ENCODE data around the gene NAB1. TPM values are rescaled to one million over a fixed set of nuclear protein-coding genes. Genes with fewer than 3 reads are reported as not detected.

NAB1 gene
- total RNA-seq, 3 donors from 2014 or later: 23.4 to 55.0 (median 28.9) TPM

DNA sequence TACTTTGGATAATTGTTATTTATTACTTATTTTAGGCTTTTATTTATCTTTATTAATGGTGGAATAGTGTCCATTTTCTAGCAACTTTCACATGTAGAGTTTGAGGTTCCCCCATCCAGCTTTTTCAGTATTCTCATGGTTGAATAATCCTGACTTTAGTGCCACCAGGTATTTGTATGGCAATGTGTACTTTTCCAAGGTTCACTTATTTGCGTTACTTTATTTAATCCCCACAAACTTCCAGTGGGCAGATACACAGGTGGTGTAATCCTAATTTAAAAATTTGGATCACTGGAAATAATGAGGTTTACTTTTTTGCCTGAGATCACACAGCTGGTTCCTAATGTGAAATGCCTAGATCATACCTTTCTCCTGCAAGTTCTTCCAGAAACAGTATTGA, 30.5 kb downstream of the NAB1 start:
- TF ChIP-seq, protein P1, sequence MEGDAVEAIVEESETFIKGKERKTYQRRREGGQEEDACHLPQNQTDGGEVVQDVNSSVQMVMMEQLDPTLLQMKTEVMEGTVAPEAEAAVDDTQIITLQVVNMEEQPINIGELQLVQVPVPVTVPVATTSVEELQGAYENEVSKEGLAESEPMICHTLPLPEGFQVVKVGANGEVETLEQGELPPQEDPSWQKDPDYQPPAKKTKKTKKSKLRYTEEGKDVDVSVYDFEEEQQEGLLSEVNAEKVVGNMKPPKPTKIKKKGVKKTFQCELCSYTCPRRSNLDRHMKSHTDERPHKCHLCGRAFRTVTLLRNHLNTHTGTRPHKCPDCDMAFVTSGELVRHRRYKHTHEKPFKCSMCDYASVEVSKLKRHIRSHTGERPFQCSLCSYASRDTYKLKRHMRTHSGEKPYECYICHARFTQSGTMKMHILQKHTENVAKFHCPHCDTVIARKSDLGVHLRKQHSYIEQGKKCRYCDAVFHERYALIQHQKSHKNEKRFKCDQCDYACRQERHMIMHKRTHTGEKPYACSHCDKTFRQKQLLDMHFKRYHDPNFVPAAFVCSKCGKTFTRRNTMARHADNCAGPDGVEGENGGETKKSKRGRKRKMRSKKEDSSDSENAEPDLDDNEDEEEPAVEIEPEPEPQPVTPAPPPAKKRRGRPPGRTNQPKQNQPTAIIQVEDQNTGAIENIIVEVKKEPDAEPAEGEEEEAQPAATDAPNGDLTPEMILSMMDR (IDR thresholded peaks at IDR 0.05): no peak
- Histone ChIP-seq H3K4me1 (ENCODE audit: low read depth) (peaks cover 2% of the 10 kb centered on the region), H3K4me3 (no peak overlapping the region), H3K9me3 (no peaks in the 10 kb centered on the region), H3K36me3 (ENCODE audit: low read depth) (no peaks in the 10 kb centered on the region)
- intact Hi-C loops (cut with DNase I, micrococcal nuclease): no loop called here
- ATAC-seq: no peak
- DNase-seq: no peak

DNA sequence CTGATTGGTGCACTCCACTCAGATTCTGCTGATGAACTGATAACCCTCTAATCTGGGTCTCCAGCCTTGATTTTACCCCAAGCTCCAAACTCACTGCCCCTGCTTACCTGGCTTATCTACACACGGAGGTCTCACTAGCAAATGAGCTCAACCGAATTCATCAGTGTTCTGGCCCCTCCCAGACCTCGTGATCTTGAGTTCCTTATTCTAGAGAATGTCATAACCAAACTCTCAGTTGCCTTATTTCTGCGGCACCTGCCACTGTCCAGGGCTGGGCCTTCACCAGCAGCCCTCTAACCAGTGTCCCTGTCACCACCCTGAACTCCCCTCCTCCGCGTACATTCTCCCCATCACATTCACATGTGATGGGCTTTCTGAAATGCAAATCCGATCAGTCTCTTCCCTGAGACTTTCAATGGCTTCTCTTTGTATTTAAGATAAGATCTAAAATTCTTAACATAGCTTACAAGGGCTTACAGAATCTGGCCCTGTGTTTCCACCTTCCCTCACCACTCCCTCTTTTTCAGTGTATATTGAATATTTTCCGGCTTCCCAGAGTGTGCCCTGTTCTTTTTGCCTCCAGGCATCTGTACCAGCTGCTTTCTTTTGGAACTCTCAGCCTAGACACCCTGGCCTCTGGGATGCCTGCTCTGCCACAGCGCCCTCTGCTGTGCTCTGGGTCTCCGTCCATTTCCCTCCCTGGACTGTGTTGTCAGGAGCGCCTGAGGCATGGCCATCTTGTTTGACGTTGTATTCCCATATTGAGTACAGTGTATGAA, 31.1 kb downstream of the NAB1 start:
- no peaks in the 10 kb centered on the region for H3K36me3 ChIP-seq (ENCODE audit: low read depth)
- H3K4me1 ChIP-seq (ENCODE audit: low read depth): peaks cover 2% of the 10 kb centered on the region
- no peak overlapping the region for H3K4me3 ChIP-seq
- DNase-seq (peak; percentile 70 to 77 (median 70)), ATAC-seq (peak; percentile 91)
- intact Hi-C loops (cut with DNase I, micrococcal nuclease): no loop called here
- TF ChIP-seq, protein P1 (IDR thresholded peaks at IDR 0.05): peak; percentile 46
- no peaks in the 10 kb centered on the region for H3K9me3 ChIP-seq

- no peak for ATAC-seq
- TF ChIP-seq, protein P1 (IDR thresholded peaks at IDR 0.05): no peak
- intact Hi-C loops (cut with DNase I, micrococcal nuclease): no loop called here
- Histone ChIP-seq H3K4me1 (ENCODE audit: low read depth) (peaks cover 2% of the 10 kb centered on the region), H3K9me3 (no peaks in the 10 kb centered on the region), H3K4me3 (no peak overlapping the region), H3K36me3 (ENCODE audit: low read depth) (no peaks in the 10 kb centered on the region)
- DNase-seq: no peak
Measured at GRCh38 chr2:190682168-190682567, 33.3 kb downstream of the NAB1 start.

DNA sequence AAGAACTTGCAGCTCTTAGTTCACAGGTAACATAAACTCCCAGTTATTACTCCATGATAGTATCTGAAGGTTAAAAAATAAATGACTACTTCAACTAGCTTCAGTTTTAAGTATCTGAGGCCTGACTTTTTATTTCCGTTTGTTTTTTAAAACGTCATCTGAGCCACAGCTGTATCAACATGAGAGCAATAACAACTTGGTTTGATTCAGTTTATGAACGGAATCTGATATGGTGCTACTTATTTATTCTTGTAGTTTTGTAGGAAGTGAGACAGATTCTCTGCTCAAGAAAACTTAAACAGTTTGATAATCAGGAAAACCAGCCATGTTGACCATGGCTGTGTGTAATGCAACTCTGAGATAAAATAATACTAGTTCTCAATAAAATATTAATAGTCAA, 34.9 kb downstream of the NAB1 start:
- Histone ChIP-seq H3K9me3 (no peaks in the 10 kb centered on the region), H3K36me3 (ENCODE audit: low read depth) (no peaks in the 10 kb centered on the region), H3K4me3 (no peak overlapping the region), H3K4me1 (ENCODE audit: low read depth) (peaks cover 2% of the 10 kb centered on the region)
- TF ChIP-seq, protein P1 (IDR thresholded peaks at IDR 0.05): no peak
- DNase-seq: no peak
- peak; percentile 26 for ATAC-seq
- intact Hi-C loops (cut with DNase I, micrococcal nuclease): no loop called here

- TF ChIP-seq, protein P1 (IDR thresholded peaks at IDR 0.05): no peak
- Histone ChIP-seq H3K4me1 (ENCODE audit: low read depth) (peaks cover 2% of the 10 kb centered on the region), H3K4me3 (no peak overlapping the region), H3K36me3 (ENCODE audit: low read depth) (no peaks in the 10 kb centered on the region), H3K9me3 (no peaks in the 10 kb centered on the region)
- intact Hi-C loops (cut with DNase I, micrococcal nuclease): no loop called here
- DNase-seq: no peak
- ATAC-seq: no peak
Measured at GRCh38 chr2:190684931-190685330, 36.0 kb downstream of the NAB1 start.
